ENCODE results near the gene CPT1C.

DNA sequence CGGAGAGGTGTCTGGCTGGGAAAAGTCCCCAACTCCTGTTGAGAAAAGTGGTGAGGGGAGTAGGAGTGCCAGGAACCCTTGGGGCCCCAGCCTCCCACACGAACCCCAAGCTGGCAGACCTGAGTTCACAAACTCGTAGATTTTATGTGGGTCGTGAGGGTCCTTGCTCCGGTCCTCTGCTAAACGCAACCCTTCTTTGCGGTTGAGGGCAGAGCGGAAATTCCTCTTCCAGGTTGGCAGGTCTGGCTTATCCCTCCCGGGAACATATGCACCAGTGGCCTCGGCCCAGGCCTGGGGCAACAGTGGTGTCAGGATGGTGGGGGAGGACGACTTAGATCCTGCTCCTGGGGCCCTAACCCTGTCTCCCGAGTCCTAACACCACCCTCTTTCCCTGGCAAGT is 27.7 kb upstream of the CPT1C start:
- TF ChIP-seq FOS (IDR thresholded peaks at IDR 0.05; ENCODE audit: borderline replicate concordance, insufficient read depth, low read length) (no peak), POLR2A (IDR thresholded peaks at IDR 0.05; ENCODE audit: low read depth, low read length) (no peak), POLR2AphosphoS5 (IDR thresholded peaks at IDR 0.05; ENCODE audit: insufficient read depth, low read depth, low read length) (no peak)
- TF ChIP-seq, protein P1, sequence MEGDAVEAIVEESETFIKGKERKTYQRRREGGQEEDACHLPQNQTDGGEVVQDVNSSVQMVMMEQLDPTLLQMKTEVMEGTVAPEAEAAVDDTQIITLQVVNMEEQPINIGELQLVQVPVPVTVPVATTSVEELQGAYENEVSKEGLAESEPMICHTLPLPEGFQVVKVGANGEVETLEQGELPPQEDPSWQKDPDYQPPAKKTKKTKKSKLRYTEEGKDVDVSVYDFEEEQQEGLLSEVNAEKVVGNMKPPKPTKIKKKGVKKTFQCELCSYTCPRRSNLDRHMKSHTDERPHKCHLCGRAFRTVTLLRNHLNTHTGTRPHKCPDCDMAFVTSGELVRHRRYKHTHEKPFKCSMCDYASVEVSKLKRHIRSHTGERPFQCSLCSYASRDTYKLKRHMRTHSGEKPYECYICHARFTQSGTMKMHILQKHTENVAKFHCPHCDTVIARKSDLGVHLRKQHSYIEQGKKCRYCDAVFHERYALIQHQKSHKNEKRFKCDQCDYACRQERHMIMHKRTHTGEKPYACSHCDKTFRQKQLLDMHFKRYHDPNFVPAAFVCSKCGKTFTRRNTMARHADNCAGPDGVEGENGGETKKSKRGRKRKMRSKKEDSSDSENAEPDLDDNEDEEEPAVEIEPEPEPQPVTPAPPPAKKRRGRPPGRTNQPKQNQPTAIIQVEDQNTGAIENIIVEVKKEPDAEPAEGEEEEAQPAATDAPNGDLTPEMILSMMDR (IDR thresholded peaks at IDR 0.05; ENCODE audit: extremely low read depth in 1 of 2, insufficient read depth in 1 of 2, low read depth in 1 of 2, low read length in 2 of 2), result no peak
